SU-DHL-6 (cell line): ENCODE measurements around the gene CCL15.

Experiments
- CTCF ChIP-seq: fragments of 200-600 bp; sonication (generic); IDR thresholded peaks from one replicate; pipeline ENCODE4 v1.5.1; 2017; ENCODE audit warnings: antibody characterized with exemption, mild to moderate bottlenecking, low read length, moderate library complexity; ENCODE audit not compliant: insufficient read depth, poor library complexity, severe bottlenecking
- EZH2phosphoT487 ChIP-seq: fragments of 200-600 bp; sonication (generic), shearing (Covaris generic); conservative IDR thresholded peaks from 2 replicates; pipeline ENCODE4 v1.6.1; 2018; ENCODE audit warnings: mild to moderate bottlenecking, antibody characterized with exemption, low read length, moderate library complexity, mixed read lengths

DNA sequence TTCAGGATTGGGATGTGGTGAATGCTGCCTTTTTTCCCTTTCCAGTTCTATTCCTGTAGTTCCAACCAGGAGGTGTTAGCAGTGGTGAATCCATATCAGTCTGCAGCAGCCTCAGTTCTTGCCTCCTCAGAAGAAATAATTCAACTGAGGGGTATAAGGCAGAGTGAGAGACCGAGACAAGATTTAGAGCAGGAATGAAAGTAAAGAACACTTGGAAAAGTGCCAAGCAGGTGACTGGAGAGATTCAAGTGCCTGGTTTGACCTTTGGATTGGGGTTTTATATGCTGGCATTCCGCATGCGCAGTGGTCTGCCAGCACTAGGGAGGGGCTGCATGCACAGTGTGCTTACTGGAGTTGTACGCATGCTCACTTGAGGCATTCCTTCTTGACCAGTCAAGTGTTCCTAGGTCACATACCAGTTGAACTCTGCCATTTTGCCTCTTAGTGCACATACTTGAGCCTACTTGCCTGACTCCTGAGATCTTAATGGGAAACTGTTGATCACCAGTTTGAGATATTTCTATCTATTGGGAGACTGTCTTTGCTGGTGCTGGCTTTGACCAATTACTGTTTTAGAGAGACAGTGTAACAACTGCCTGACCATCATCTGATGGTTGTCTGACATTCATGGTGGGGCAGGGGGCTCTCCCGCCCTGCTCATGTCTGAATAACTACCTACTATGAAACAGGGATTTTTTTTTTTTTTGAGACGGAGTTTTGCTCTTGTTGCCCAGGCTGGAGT lies 680 bp upstream of the CCL15 start:
- no peak for TF ChIP-seq CTCF
- TF ChIP-seq EZH2phosphoT487, result no peak
